ENCODE measurements around the gene WEE2. TPM values are rescaled to one million over a fixed set of nuclear protein-coding genes. Genes with fewer than 3 reads are reported as not detected.

The WEE2 gene
- total RNA-seq, 2 experiments from 2014 or later: 0.08 to 0.14 TPM

DNA sequence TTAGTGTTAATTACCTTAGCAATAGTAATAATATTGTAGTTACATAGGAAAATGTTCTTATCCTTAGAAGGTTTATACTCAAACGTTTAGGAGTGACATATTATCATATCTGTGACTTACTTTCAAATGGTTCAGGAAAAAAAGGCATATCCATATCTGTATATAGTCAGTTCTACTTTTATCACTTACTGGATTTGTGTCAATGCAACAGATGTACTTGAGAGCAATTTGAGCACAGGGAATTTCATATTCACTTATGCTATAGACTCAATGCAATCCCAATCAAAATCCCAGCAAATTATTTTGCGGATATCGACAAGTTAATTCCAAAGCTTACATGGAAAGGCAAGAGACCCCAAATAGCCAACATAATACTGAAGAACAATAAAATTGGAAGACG, 16.2 kb upstream of the WEE2 start:
- TF ChIP-seq, protein P1, sequence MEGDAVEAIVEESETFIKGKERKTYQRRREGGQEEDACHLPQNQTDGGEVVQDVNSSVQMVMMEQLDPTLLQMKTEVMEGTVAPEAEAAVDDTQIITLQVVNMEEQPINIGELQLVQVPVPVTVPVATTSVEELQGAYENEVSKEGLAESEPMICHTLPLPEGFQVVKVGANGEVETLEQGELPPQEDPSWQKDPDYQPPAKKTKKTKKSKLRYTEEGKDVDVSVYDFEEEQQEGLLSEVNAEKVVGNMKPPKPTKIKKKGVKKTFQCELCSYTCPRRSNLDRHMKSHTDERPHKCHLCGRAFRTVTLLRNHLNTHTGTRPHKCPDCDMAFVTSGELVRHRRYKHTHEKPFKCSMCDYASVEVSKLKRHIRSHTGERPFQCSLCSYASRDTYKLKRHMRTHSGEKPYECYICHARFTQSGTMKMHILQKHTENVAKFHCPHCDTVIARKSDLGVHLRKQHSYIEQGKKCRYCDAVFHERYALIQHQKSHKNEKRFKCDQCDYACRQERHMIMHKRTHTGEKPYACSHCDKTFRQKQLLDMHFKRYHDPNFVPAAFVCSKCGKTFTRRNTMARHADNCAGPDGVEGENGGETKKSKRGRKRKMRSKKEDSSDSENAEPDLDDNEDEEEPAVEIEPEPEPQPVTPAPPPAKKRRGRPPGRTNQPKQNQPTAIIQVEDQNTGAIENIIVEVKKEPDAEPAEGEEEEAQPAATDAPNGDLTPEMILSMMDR (IDR thresholded peaks at IDR 0.05): no peak
- DNase-seq (no peak), ATAC-seq (ENCODE audit: poor library complexity) (no peak)
- ChIA-PET POLR2A (interaction anchor here (1.0 to 1.9 kb wide), 2 partner anchors 9 kb away, joined by 3 to 5 read pairs; partner anchors contain the start of gene DENND11), CTCF (no interaction called here)
- Histone ChIP-seq H3K9me3 (ENCODE audit: control insufficient read depth in 1 of 2, insufficient read depth in 1 of 2, low read length in 2 of 2) (no peaks in the 10 kb centered on the region), H3K4me1 (ENCODE audit: insufficient read depth, low read length) (peaks cover 3% of the 10 kb centered on the region), H3K4me3 (ENCODE audit: low read length) (no peak overlapping the region), H3K27me3 (ENCODE audit: control insufficient read depth in 1 of 2, insufficient read depth in 2 of 2, low read length in 2 of 2) (no peaks in the 10 kb centered on the region), H3K36me3 (ENCODE audit: insufficient read depth, low read length) (peaks cover 13% of the 10 kb centered on the region), H3K27ac (ENCODE audit: low read depth in 1 of 2, low read length in 2 of 2) (no peak overlapping the region)
- H3K27me3 Mint-ChIP-seq: no peaks in the 10 kb centered on the region
- no peak overlapping the region for H3K4me3 Mint-ChIP-seq
- intact Hi-C loops (cut with DNase I, micrococcal nuclease): no loop called here
- no peak overlapping the region for H3K27ac Mint-ChIP-seq
- peaks cover 71% of the 10 kb centered on the region for H3K4me1 Mint-ChIP-seq (ENCODE audit: low read depth)
- peaks cover 28% of the 10 kb centered on the region for H3K36me3 Mint-ChIP-seq (ENCODE audit: low read depth)
- H3K9me3 Mint-ChIP-seq: no peaks in the 10 kb centered on the region

GRCh38 chr7:141693082-141693481, 15.1 kb upstream of the WEE2 start:
- no peak overlapping the region for H3K4me3 ChIP-seq (ENCODE audit: low read length)
- Mint-ChIP-seq H3K9me3 (no peaks in the 10 kb centered on the region), H3K4me3 (no peak overlapping the region), H3K36me3 (ENCODE audit: low read depth) (peaks cover 22% of the 10 kb centered on the region), H3K4me1 (ENCODE audit: low read depth) (peaks cover 78% of the 10 kb centered on the region), H3K27ac (no peak overlapping the region), H3K27me3 (no peaks in the 10 kb centered on the region)
- intact Hi-C loops (cut with DNase I, micrococcal nuclease): no loop called here
- no peaks in the 10 kb centered on the region for H3K9me3 ChIP-seq (ENCODE audit: control insufficient read depth in 1 of 2, insufficient read depth in 1 of 2, low read length in 2 of 2)
- no peaks in the 10 kb centered on the region for H3K27me3 ChIP-seq (ENCODE audit: control insufficient read depth in 1 of 2, insufficient read depth in 2 of 2, low read length in 2 of 2)
- no peak overlapping the region for H3K27ac ChIP-seq (ENCODE audit: low read depth in 1 of 2, low read length in 2 of 2)
- H3K4me1 ChIP-seq (ENCODE audit: insufficient read depth, low read length): peaks cover 9% of the 10 kb centered on the region
- ATAC-seq (ENCODE audit: poor library complexity): no peak
- POLR2A ChIA-PET: interaction anchor here (1.0 to 1.4 kb wide), 2 partner anchors 8 to 9 kb away, joined by 3 read pairs; no protein-coding TSS in a partner anchor
- CTCF ChIA-PET: interaction anchor here (1.7 kb wide), 1 partner anchor 45 kb away, joined by 5 read pairs; the partner anchor contains the start of gene SSBP1
- peaks cover 13% of the 10 kb centered on the region for H3K36me3 ChIP-seq (ENCODE audit: insufficient read depth, low read length)
- no peak for DNase-seq
- TF ChIP-seq, protein P1 (IDR thresholded peaks at IDR 0.05): no peak

DNA sequence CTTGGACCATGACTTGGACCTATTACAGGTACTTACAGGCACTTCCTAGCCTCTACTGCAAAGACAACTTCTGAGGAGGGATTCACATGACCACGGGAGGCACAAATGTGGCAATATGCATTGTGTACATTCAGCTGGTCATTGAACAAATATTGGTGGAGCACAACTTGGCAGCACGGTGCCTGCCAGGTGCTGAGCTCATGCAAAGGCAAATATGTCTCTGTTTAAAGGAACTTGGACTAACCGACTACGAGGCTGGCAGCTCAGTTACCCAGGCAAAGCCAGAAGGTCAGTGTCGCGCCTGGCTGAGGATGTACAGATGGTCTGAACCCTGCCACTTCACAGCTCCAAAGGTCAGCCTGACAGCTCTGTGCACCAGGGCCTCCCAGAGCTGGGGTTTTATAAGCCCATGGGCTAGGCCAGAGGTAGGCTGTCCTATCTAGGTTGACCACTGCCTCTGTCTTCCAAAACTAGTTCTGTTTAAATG, 12.3 kb upstream of the WEE2 start:
- Histone ChIP-seq H3K4me3 (ENCODE audit: low read length) (no peak overlapping the region), H3K27me3 (ENCODE audit: control insufficient read depth in 1 of 2, insufficient read depth in 2 of 2, low read length in 2 of 2) (no peaks in the 10 kb centered on the region), H3K36me3 (ENCODE audit: insufficient read depth, low read length) (peaks cover 10% of the 10 kb centered on the region), H3K27ac (ENCODE audit: low read depth in 1 of 2, low read length in 2 of 2) (no peak overlapping the region), H3K4me1 (ENCODE audit: insufficient read depth, low read length) (peaks cover 24% of the 10 kb centered on the region), H3K9me3 (ENCODE audit: control insufficient read depth in 1 of 2, insufficient read depth in 1 of 2, low read length in 2 of 2) (no peaks in the 10 kb centered on the region)
- intact Hi-C loops (cut with DNase I, micrococcal nuclease): no loop called here
- Mint-ChIP-seq H3K9me3 (no peaks in the 10 kb centered on the region), H3K27ac (no peak overlapping the region), H3K36me3 (ENCODE audit: low read depth) (peaks cover 14% of the 10 kb centered on the region), H3K4me1 (ENCODE audit: low read depth) (peaks cover 84% of the 10 kb centered on the region), H3K27me3 (no peaks in the 10 kb centered on the region), H3K4me3 (no peak overlapping the region)
- ChIA-PET POLR2A (no interaction called here), CTCF (interaction anchor here (1.2 kb wide), 1 partner anchor 42 kb away, joined by 6 read pairs; the partner anchor contains the start of gene SSBP1)
- TF ChIP-seq, protein P1 (IDR thresholded peaks at IDR 0.05): no peak
- DNase-seq (no peak), ATAC-seq (ENCODE audit: poor library complexity) (no peak)
